ENCODE measurements around the gene N4BP2L1.

Gene N4BP2L1

DNA sequence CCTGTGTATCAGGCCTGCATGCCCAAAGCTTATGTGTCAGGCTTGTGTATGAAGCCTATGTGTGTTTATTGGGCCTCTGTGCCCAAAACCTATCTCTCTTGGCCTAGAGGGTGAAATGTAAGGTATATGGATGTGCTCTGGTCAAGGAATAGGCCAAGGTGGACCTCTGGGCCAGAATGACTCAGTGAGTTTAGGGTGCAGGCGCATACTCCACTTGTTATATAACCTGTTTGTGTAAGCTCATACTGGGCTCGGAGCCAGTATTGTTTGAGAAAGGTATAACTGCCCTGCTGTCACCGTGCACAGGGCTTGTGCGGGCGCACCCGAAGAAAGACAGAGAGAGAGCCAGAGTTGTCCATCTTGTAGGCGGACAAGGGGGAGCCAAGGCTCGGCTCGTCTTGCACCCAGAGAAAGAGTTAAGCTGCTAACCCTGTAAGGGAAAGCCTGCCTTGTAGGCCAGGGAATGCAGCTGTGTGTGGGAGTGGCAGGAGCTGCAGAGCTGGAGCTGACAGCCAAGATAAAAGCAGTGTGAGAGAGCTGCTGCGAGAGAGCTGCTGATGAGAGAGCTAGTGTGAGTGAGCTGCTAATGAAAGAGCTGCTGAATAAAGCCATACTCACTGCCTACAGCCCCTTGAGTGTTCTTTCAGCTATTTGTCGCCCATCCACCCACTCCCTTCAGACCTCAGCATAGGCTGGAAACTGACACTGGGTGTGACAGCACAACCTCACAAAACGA lies 43.4 kb upstream of the N4BP2L1 start:
- in situ Hi-C loops (cut with MboI; ENCODE audit: low sequenced_read_pairs, unreplicated experiment): no loop called here
- TF ChIP-seq, protein P1, sequence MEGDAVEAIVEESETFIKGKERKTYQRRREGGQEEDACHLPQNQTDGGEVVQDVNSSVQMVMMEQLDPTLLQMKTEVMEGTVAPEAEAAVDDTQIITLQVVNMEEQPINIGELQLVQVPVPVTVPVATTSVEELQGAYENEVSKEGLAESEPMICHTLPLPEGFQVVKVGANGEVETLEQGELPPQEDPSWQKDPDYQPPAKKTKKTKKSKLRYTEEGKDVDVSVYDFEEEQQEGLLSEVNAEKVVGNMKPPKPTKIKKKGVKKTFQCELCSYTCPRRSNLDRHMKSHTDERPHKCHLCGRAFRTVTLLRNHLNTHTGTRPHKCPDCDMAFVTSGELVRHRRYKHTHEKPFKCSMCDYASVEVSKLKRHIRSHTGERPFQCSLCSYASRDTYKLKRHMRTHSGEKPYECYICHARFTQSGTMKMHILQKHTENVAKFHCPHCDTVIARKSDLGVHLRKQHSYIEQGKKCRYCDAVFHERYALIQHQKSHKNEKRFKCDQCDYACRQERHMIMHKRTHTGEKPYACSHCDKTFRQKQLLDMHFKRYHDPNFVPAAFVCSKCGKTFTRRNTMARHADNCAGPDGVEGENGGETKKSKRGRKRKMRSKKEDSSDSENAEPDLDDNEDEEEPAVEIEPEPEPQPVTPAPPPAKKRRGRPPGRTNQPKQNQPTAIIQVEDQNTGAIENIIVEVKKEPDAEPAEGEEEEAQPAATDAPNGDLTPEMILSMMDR (IDR thresholded peaks at IDR 0.05; ENCODE audit: borderline replicate concordance, control extremely low read depth, extremely low read depth, insufficient read depth, missing control alignments): no peak
- no peak for DNase-seq (ENCODE audit: low spot score)

DNA sequence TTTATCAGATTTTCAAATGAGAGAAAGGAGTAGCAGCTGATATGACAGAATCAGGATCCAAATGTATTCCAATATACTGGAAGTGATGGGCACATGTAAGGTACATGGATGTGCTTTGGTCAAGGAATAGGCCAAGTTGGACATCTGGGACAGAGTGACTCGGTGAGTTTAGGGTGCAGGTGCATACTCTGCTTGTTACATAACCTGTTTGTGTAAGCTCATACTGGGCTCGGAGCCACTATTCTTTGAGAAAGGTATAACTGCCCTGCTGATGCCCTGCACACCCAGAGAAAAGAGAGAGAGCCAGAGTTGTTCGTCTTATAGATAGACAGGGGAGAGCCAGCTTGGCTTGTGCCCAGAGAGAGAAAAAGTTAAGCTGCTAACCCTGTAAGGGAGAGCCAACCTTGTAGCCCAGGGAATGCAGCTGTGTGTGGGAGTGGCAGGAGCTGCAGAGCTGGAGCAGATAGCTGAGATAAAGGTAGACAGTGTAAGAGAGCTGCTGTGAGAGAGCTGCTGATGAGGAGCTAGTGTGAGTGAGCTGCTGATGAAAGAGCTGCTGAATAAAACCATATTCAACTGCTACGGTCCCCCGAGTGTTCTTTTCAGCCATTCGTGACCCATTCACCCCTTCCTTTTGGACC lies 40.7 kb upstream of the N4BP2L1 start:
- TF ChIP-seq, protein P1 (IDR thresholded peaks at IDR 0.05; ENCODE audit: borderline replicate concordance, control extremely low read depth, extremely low read depth, insufficient read depth, missing control alignments): no peak
- no peak for DNase-seq (ENCODE audit: low spot score)
- in situ Hi-C loops (cut with MboI; ENCODE audit: low sequenced_read_pairs, unreplicated experiment): no loop called here

DNA sequence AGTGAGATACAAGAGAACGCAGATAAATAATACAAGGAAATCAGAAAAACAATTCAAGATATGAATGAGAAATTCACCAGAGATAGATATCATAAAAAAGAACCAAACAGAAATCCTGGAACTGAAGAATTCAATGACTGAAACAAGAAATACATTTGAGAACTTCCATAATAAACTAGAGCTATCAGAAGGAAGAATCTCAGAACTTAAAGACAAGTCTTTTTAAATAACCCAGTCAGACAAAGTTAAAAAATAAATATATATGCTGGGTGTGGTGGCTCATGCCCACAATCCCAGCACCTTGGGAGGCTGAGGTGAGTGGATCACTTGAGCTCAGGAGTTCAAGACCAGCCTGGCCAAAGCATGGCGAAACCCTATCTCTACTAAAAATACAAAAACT lies 28.7 kb upstream of the N4BP2L1 start:
- TF ChIP-seq, protein P1 (IDR thresholded peaks at IDR 0.05; ENCODE audit: borderline replicate concordance, control extremely low read depth, extremely low read depth, insufficient read depth, missing control alignments): no peak
- DNase-seq (ENCODE audit: low spot score): no peak
- in situ Hi-C loops (cut with MboI; ENCODE audit: low sequenced_read_pairs, unreplicated experiment): no loop called here

DNA sequence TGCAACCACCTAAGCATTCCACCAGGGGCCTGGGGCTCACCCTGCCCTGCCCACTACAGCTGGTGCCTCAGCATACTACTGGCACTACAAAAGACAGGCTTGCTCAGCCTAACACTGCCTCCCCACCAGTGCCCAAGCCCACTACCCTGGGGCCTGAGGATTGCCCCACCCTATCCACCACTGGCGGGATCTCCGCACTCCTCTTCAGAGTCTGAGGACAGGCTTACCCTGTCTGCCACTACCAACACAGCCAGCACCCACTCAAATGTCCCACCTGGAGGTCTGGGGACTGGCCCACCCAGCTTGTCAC lies 27.6 kb upstream of the N4BP2L1 start:
- TF ChIP-seq, protein P1 (IDR thresholded peaks at IDR 0.05; ENCODE audit: borderline replicate concordance, control extremely low read depth, extremely low read depth, insufficient read depth, missing control alignments): no peak
- in situ Hi-C loops (cut with MboI; ENCODE audit: low sequenced_read_pairs, unreplicated experiment): no loop called here
- no peak for DNase-seq (ENCODE audit: low spot score)

DNA sequence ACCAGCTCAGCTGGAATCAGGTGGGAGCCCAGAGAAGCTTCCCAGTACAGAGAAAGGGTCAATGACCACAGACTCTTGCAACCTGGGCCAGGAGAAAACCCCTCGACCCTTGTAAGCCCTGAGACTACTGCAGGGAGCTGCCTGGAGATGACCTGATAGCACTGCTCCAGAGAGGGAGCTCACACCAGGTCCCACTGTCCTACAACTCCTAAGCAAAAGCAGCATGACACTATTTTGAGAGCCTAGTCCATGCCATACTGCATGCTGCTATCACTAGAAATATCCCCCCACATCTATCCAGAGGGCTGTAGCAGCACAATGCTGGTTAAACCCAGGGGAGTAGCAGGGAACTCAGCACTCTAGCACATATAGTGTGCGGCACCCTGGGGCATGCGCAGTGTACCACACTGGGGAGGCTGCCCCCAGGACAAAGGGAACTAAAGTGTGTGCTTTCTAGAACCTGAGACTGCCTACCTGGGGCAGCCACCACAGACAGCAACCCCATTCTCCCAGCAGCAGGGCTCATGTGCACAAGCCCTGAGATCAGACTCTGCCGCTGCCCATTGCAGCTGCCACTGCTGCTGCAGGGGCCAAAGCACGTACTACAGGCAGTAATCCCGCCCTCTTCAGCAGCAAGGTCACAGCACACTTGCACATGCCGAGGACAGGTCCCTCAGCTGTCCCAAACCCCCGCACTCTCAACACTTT lies 27.1 kb upstream of the N4BP2L1 start:
- in situ Hi-C loops (cut with MboI; ENCODE audit: low sequenced_read_pairs, unreplicated experiment): no loop called here
- TF ChIP-seq, protein P1 (IDR thresholded peaks at IDR 0.05; ENCODE audit: borderline replicate concordance, control extremely low read depth, extremely low read depth, insufficient read depth, missing control alignments): no peak
- no peak for DNase-seq (ENCODE audit: low spot score)

DNA sequence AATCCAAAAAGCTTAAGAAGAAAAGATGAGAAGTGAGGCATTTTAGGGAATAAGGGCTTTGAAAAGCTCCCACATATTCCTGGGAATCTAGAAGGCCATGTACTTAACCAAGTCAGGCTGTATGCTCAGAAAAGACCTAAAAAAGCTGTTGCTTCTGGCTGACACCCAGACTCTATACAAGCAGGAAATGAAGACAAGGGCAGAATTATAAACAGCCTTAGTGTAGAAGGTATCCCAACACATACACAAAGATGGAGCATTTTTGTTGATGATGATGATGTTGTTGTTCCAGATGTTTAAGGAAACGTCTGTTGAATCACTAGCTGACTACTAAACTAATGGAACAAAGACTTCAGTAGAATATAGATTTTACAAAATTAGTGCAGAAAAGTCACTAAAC lies 26.1 kb upstream of the N4BP2L1 start:
- TF ChIP-seq, protein P1 (IDR thresholded peaks at IDR 0.05; ENCODE audit: borderline replicate concordance, control extremely low read depth, extremely low read depth, insufficient read depth, missing control alignments): no peak
- in situ Hi-C loops (cut with MboI; ENCODE audit: low sequenced_read_pairs, unreplicated experiment): no loop called here
- DNase-seq (ENCODE audit: low spot score): no peak

Data from GM13976 (cell line).